Bronchial epithelial cell (primary cell): ENCODE measurements around the gene MS4A6E. TPM values are rescaled to one million over a fixed set of nuclear protein-coding genes. Genes with fewer than 3 reads are reported as not detected.

Experiments used
- DNase-seq: peaks from one replicate; pipeline ENCODE4 v3.0.0-alpha.2; 2010; ENCODE audit warnings: low read depth
- FAIRE-seq: peaks from 2 replicates; lab custom pipeline; 2011; peaks lifted over from hg19 to GRCh38; lab: Jason Lieb, UNC
- H3K27me3 ChIP-seq: 2 replicates; pipeline ENCODE4 v1.5.1; 2011; ENCODE audit warnings: low read length; ENCODE audit not compliant: control insufficient read depth, insufficient read depth
- H3K36me3 ChIP-seq: 2 replicates; pipeline ENCODE4 v1.5.1; 2011; ENCODE audit warnings: low read length; ENCODE audit not compliant: control insufficient read depth, insufficient read depth
- H3K4me3 ChIP-seq: 2 replicates; pipeline ENCODE4 v1.5.1; 2011; ENCODE audit warnings: mild to moderate bottlenecking, low read depth, low read length, control low read depth
- total RNA-seq: library from RNA; depleted of rRNA; stranded (reverse); fragments of >200 nt; gene quantifications from 2 replicates; pipeline ENCODE4 v1.2.1, GENCODE V29; 2014
- TF ChIP-seq, protein P1 (sequence below): IDR thresholded peaks from 2 replicates; pipeline ENCODE4 v1.5.1; 2011; ENCODE audit warnings: mild to moderate bottlenecking, moderate library complexity, low read length, control low read depth, inconsistent platforms; ENCODE audit not compliant: insufficient read depth, severe bottlenecking

MS4A6E gene
- total RNA-seq, 1 donor from 2014 or later: not detected

DNA sequence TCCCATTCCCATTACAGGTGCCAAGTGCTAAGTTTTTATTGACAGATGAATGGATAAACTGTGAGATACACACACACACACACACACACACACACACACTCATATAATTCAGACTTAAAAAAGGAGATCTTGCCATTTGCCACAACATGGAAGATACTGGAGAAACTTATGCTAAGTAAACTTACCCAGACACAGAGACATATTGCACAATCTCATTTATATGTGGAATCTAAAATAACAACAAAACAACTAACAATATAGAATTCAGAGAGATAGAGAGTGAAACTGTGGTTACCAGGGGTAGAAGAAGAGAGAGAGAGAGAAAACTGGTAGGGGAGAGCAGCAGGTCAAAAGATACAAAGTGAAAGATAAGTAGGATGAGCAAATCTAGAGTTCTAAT lies 1.4 kb downstream of the MS4A6E start:
- FAIRE-seq (no peak), DNase-seq (no peak)
- Histone ChIP-seq H3K4me3 (no peak overlapping the region), H3K27me3 (no peaks in the 10 kb centered on the region), H3K36me3 (no peaks in the 10 kb centered on the region)
- TF ChIP-seq, protein P1, sequence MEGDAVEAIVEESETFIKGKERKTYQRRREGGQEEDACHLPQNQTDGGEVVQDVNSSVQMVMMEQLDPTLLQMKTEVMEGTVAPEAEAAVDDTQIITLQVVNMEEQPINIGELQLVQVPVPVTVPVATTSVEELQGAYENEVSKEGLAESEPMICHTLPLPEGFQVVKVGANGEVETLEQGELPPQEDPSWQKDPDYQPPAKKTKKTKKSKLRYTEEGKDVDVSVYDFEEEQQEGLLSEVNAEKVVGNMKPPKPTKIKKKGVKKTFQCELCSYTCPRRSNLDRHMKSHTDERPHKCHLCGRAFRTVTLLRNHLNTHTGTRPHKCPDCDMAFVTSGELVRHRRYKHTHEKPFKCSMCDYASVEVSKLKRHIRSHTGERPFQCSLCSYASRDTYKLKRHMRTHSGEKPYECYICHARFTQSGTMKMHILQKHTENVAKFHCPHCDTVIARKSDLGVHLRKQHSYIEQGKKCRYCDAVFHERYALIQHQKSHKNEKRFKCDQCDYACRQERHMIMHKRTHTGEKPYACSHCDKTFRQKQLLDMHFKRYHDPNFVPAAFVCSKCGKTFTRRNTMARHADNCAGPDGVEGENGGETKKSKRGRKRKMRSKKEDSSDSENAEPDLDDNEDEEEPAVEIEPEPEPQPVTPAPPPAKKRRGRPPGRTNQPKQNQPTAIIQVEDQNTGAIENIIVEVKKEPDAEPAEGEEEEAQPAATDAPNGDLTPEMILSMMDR: no peak

DNA sequence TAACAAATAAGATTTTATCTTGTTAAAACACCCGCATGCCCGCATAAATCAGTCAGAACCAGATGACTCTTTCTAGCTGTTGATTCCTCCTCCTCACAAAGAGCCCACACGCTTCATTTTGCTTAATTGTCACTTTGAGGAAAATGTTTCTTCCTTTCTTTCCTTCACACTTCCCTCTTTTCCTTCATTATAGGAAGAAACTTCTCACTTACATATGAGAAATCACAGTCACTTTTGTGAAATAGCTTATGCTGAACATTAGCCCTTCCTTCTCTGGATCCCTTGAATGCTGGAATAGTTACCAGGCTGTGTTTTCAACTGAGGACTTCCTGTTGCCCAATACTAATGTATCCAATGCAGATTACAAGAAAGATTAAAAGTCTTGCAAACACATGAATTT lies 5.8 kb downstream of the MS4A6E start:
- no peaks in the 10 kb centered on the region for H3K27me3 ChIP-seq
- no peaks in the 10 kb centered on the region for H3K36me3 ChIP-seq
- TF ChIP-seq, protein P1: no peak
- DNase-seq (no peak), FAIRE-seq (no peak)
- no peak overlapping the region for H3K4me3 ChIP-seq

DNA sequence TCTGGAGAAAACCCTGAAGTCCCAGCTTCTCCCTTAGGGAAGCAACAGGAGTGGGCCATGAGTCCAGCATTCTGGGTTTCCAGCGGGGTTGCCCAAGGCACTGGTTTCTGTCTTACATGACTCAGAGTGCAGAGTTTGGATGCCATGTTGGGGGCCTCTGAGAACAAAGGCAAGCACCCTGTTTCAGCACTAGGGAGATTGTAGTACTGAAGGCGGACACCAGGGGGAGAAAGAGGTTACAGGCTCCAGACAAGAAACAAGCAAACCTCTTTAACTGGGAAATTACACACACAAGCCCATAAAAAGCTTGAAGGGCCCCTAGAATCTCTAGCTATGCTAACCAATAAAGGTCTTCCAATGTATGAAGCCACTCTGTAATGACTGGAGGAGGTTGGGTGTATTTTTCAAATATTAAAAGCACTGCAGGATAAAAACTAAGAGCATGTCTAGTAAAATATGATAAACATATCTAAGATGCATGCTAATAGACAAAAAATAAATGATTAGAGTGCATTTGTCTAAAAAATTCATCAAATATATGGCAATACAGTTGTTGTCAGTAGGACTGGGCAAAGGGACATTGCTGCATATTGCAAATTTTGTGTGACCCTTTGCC lies 7.1 kb downstream of the MS4A6E start:
- H3K36me3 ChIP-seq: no peaks in the 10 kb centered on the region
- H3K27me3 ChIP-seq: no peaks in the 10 kb centered on the region
- H3K4me3 ChIP-seq: no peak overlapping the region
- peak; percentile 66 for DNase-seq
- TF ChIP-seq, protein P1: peak; percentile 82
- FAIRE-seq: no peak

DNA sequence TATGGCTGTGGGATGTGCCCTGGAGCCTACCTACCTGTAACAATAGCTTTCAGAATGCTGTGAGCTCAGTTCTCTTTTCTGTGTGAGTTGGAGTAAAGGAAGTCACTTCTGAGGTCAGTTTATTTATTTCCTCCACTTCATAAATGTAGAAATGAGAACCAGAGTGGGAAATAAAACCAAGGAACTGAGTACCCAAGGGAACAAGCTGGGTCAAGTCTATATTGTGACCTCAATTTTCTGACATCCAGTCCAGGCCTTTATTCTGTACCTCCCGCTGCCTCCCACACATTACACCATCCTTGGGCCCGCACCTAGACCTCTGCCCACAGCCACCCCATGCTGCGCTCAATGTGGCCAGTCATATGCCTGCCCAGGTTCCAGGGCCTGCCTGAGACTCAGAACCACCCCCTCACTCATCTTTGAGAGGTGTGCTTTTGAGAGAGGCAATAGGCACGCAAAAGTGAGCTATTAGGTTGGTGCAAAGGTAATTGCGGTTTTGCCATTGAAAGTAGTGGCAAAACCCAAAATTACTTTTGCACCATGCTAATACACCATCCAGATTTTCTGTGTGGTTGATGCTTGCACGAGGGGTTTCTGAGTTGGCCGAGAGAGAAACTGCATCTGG lies 9.8 kb downstream of the MS4A6E start:
- FAIRE-seq (no peak), DNase-seq (no peak)
- H3K4me3 ChIP-seq: no peak overlapping the region
- no peaks in the 10 kb centered on the region for H3K27me3 ChIP-seq
- TF ChIP-seq, protein P1: no peak
- no peaks in the 10 kb centered on the region for H3K36me3 ChIP-seq

DNA sequence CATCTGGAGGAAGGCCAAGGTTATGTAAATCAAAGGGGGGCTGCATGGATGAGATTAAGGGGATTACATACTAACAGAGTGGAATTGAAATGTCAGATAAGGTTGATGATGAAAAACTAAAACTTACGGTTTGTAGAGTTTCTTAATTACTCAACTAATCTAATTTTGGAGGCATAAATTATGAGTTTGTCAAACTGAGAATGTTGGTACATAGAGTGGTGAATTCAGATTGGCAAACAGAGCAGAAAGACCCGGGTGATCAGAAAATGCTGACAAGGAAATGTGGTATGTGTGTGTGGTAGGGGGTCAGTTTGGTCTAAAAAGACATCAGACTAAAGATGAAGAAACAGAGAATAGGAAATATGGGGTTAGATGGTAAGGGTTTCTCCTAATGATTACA lies 11.0 kb downstream of the MS4A6E start:
- no peaks in the 10 kb centered on the region for H3K27me3 ChIP-seq
- FAIRE-seq (no peak), DNase-seq (no peak)
- H3K4me3 ChIP-seq: no peak overlapping the region
- H3K36me3 ChIP-seq: no peaks in the 10 kb centered on the region
- TF ChIP-seq, protein P1: no peak
